ENCODE results near the gene WAC. TPM values are rescaled to one million over a fixed set of nuclear protein-coding genes. Genes with fewer than 3 reads are reported as not detected.
A peak's percentile ranks its signal among the peaks of the same experiment; 100 is the strongest.

Gene WAC
- total RNA-seq, 2 experiments from 2014 or later: 147 to 148 TPM

- Mint-ChIP-seq H3K9me3 (no peaks in the 10 kb centered on the region), H3K36me3 (peaks cover 40% of the 10 kb centered on the region), H3K4me3 (no peak overlapping the region), H3K4me1 (peaks cover 39% of the 10 kb centered on the region), H3K27ac (no peak overlapping the region), H3K27me3 (no peaks in the 10 kb centered on the region)
- POLR2A ChIA-PET: no interaction called here
- no peak for ATAC-seq (ENCODE audit: low read depth)
- DNase-seq: no peak
Observed at GRCh38 chr10:28541717-28542365, 8.9 kb downstream of the WAC start.

- Mint-ChIP-seq H3K4me1 (peaks cover 34% of the 10 kb centered on the region), H3K9me3 (no peaks in the 10 kb centered on the region), H3K4me3 (no peak overlapping the region), H3K36me3 (peaks cover 33% of the 10 kb centered on the region), H3K27ac (no peak overlapping the region), H3K27me3 (no peaks in the 10 kb centered on the region)
- ATAC-seq (ENCODE audit: low read depth) (no peak), DNase-seq (no peak)
- POLR2A ChIA-PET: interaction anchor here (2.3 kb wide), 1 partner anchor 8 kb away, joined by 7 read pairs; no protein-coding TSS in a partner anchor
Observed at GRCh38 chr10:28542728-28543127, 9.8 kb downstream of the WAC start.

- H3K4me3 Mint-ChIP-seq: no peak overlapping the region
- DNase-seq (no peak), ATAC-seq (ENCODE audit: low read depth) (no peak)
- peaks cover 35% of the 10 kb centered on the region for H3K4me1 Mint-ChIP-seq
- POLR2A ChIA-PET: interaction anchor here (0.6 to 2.3 kb wide), 2 partner anchors 10 to 12 kb away, joined by 3 to 7 read pairs; no protein-coding TSS in a partner anchor
- no peak overlapping the region for H3K27ac Mint-ChIP-seq
- H3K9me3 Mint-ChIP-seq: no peaks in the 10 kb centered on the region
- H3K27me3 Mint-ChIP-seq: no peaks in the 10 kb centered on the region
- peaks cover 32% of the 10 kb centered on the region for H3K36me3 Mint-ChIP-seq
Observed at GRCh38 chr10:28544058-28544457, 11.1 kb downstream of the WAC start.

GRCh38 chr10:28545967-28546644 is 13.2 kb downstream of the WAC start:
- Mint-ChIP-seq H3K9me3 (no peaks in the 10 kb centered on the region), H3K36me3 (peaks cover 38% of the 10 kb centered on the region), H3K4me3 (peak overlapping the region; percentile 8), H3K27ac (peak overlapping the region; percentile 59), H3K4me1 (peaks cover 43% of the 10 kb centered on the region), H3K27me3 (no peaks in the 10 kb centered on the region)
- peak; percentile 74 for ATAC-seq (ENCODE audit: low read depth)
- POLR2A ChIA-PET: interaction anchor here (0.7 kb wide), 1 partner anchor 14 kb away, joined by 3 read pairs; no protein-coding TSS in a partner anchor
- DNase-seq: no peak

GRCh38 chr10:28548781-28549498 is 16.0 kb downstream of the WAC start:
- no peak for ATAC-seq (ENCODE audit: low read depth)
- H3K9me3 Mint-ChIP-seq: no peaks in the 10 kb centered on the region
- POLR2A ChIA-PET: no interaction called here
- H3K36me3 Mint-ChIP-seq: peaks cover 40% of the 10 kb centered on the region
- H3K27me3 Mint-ChIP-seq: no peaks in the 10 kb centered on the region
- peaks cover 43% of the 10 kb centered on the region for H3K4me1 Mint-ChIP-seq
- DNase-seq: no peak
- no peak overlapping the region for H3K4me3 Mint-ChIP-seq
- no peak overlapping the region for H3K27ac Mint-ChIP-seq

- H3K9me3 Mint-ChIP-seq: no peaks in the 10 kb centered on the region
- no peak overlapping the region for H3K27ac Mint-ChIP-seq
- H3K4me1 Mint-ChIP-seq: peaks cover 46% of the 10 kb centered on the region
- POLR2A ChIA-PET: no interaction called here
- no peak overlapping the region for H3K4me3 Mint-ChIP-seq
- DNase-seq: no peak
- no peak for ATAC-seq (ENCODE audit: low read depth)
- peaks cover 49% of the 10 kb centered on the region for H3K36me3 Mint-ChIP-seq
- no peaks in the 10 kb centered on the region for H3K27me3 Mint-ChIP-seq
Observed at GRCh38 chr10:28551086-28551485, 18.2 kb downstream of the WAC start.

GRCh38 chr10:28552775-28553174 is 19.9 kb downstream of the WAC start:
- H3K4me3 Mint-ChIP-seq: peak overlapping the region; percentile 29
- H3K4me1 Mint-ChIP-seq: peaks cover 49% of the 10 kb centered on the region
- DNase-seq (no peak), ATAC-seq (ENCODE audit: low read depth) (no peak)
- H3K9me3 Mint-ChIP-seq: no peaks in the 10 kb centered on the region
- POLR2A ChIA-PET: interaction anchor here (0.7 kb wide), 1 partner anchor 111 kb away, joined by 5 read pairs; no protein-coding TSS in a partner anchor
- H3K27ac Mint-ChIP-seq: no peak overlapping the region
- no peaks in the 10 kb centered on the region for H3K27me3 Mint-ChIP-seq
- H3K36me3 Mint-ChIP-seq: peaks cover 57% of the 10 kb centered on the region

- no peak overlapping the region for H3K27ac Mint-ChIP-seq
- no peak overlapping the region for H3K4me3 Mint-ChIP-seq
- peaks cover 62% of the 10 kb centered on the region for H3K36me3 Mint-ChIP-seq
- H3K27me3 Mint-ChIP-seq: no peaks in the 10 kb centered on the region
- DNase-seq: no peak
- no peak for ATAC-seq (ENCODE audit: low read depth)
- H3K9me3 Mint-ChIP-seq: no peaks in the 10 kb centered on the region
- peaks cover 48% of the 10 kb centered on the region for H3K4me1 Mint-ChIP-seq
- POLR2A ChIA-PET: no interaction called here
Observed at GRCh38 chr10:28554009-28554408, 21.1 kb downstream of the WAC start.

- H3K27ac Mint-ChIP-seq: no peak overlapping the region
- H3K36me3 Mint-ChIP-seq: peaks cover 59% of the 10 kb centered on the region
Observed at GRCh38 chr10:28554952-28555351, 22.0 kb downstream of the WAC start.

GRCh38 chr10:28555358-28555757 is 22.4 kb downstream of the WAC start:
- no peak overlapping the region for H3K4me3 Mint-ChIP-seq
- no peak overlapping the region for H3K27ac Mint-ChIP-seq
- H3K9me3 Mint-ChIP-seq: no peaks in the 10 kb centered on the region
- no peaks in the 10 kb centered on the region for H3K27me3 Mint-ChIP-seq
- no peak for ATAC-seq (ENCODE audit: low read depth)
- H3K4me1 Mint-ChIP-seq: peaks cover 47% of the 10 kb centered on the region
- no peak for DNase-seq
- peaks cover 58% of the 10 kb centered on the region for H3K36me3 Mint-ChIP-seq
- POLR2A ChIA-PET: no interaction called here

More at GRCh38 chr10:28554952-28555351, 22.0 kb downstream of the WAC start:
- Mint-ChIP-seq H3K4me3 (no peak overlapping the region), H3K27me3 (no peaks in the 10 kb centered on the region), H3K9me3 (no peaks in the 10 kb centered on the region), H3K4me1 (peaks cover 48% of the 10 kb centered on the region)
- ATAC-seq (ENCODE audit: low read depth) (no peak), DNase-seq (no peak)
- POLR2A ChIA-PET: no interaction called here

- peaks cover 64% of the 10 kb centered on the region for H3K36me3 Mint-ChIP-seq
- H3K27me3 Mint-ChIP-seq: no peaks in the 10 kb centered on the region
- no peaks in the 10 kb centered on the region for H3K9me3 Mint-ChIP-seq
- no peak overlapping the region for H3K27ac Mint-ChIP-seq
- DNase-seq (no peak), ATAC-seq (ENCODE audit: low read depth) (no peak)
- peaks cover 44% of the 10 kb centered on the region for H3K4me1 Mint-ChIP-seq
- H3K4me3 Mint-ChIP-seq: no peak overlapping the region
- POLR2A ChIA-PET: no interaction called here
Observed at GRCh38 chr10:28556142-28556541, 23.2 kb downstream of the WAC start.

GRCh38 chr10:28558186-28558585 is 25.3 kb downstream of the WAC start:
- peaks cover 65% of the 10 kb centered on the region for H3K36me3 Mint-ChIP-seq
- no peaks in the 10 kb centered on the region for H3K9me3 Mint-ChIP-seq
- POLR2A ChIA-PET: no interaction called here
- ATAC-seq (ENCODE audit: low read depth): no peak
- H3K27me3 Mint-ChIP-seq: no peaks in the 10 kb centered on the region
- H3K27ac Mint-ChIP-seq: no peak overlapping the region
- H3K4me1 Mint-ChIP-seq: peaks cover 40% of the 10 kb centered on the region
- H3K4me3 Mint-ChIP-seq: no peak overlapping the region
- DNase-seq: no peak

- no peaks in the 10 kb centered on the region for H3K27me3 Mint-ChIP-seq
- H3K9me3 Mint-ChIP-seq: no peaks in the 10 kb centered on the region
- no peak for DNase-seq
- ATAC-seq (ENCODE audit: low read depth): no peak
- no peak overlapping the region for H3K4me3 Mint-ChIP-seq
- POLR2A ChIA-PET: no interaction called here
- H3K36me3 Mint-ChIP-seq: peaks cover 67% of the 10 kb centered on the region
- H3K27ac Mint-ChIP-seq: no peak overlapping the region
- H3K4me1 Mint-ChIP-seq: peaks cover 38% of the 10 kb centered on the region
Observed at GRCh38 chr10:28558923-28559508, 26.1 kb downstream of the WAC start.

Data from activated naive CD8-positive, alpha-beta T cell treated with anti-CD3 and anti-CD28 coated beads, Interleukin-2, amount 10 ng/mL, durations not matched to agents 7 days and 5 days (primary cell).